Naive thymus-derived CD4-positive, alpha-beta T cell (primary cell): ENCODE results near the gene FBXO17. TPM values are rescaled to one million over a fixed set of nuclear protein-coding genes. Genes with fewer than 3 reads are reported as not detected.

Experiments used
- ATAC-seq: fragments of 150-1000 bp; cut with Tn5 transposase; 2 replicates; pipeline ENCODE4 v1.10.0; 2021; ENCODE audit warnings: mild to moderate bottlenecking, moderate library complexity
- CTCF ChIA-PET: fragments of 350-600 bp; sonication (Branson Sonifier 250); formaldehyde crosslinking; loops from one replicate; lab custom pipeline; 2021; ENCODE audit warnings: antibody characterized with exemption; lab: Charles Lee
- POLR2A ChIA-PET: fragments of 350-600 bp; sonication (Branson Sonifier 250); formaldehyde crosslinking; loops from one replicate; lab custom pipeline; 2021; ENCODE audit warnings: antibody characterized with exemption, inconsistent platforms; lab: Charles Lee
- DNase-seq, 9 donors: peaks; one replicate each; pipeline versions ENCODE4 v3.0.0 to v3.0.0-alpha.2; 2020 to 2022; ENCODE audit warnings: mixed read lengths in 1 of 9
- H3K27ac ChIP-seq: one replicate; pipeline ENCODE4 v1.7.0; 2013; ENCODE audit warnings: mild to moderate bottlenecking, low read depth, low read length, moderate library complexity
- H3K27me3 ChIP-seq, 2 donors: one replicate each; pipeline ENCODE4 v1.7.0; 2013; ENCODE audit warnings: low read length in 2 of 2, mild to moderate bottlenecking in 2 of 2, moderate library complexity in 2 of 2; ENCODE audit not compliant: control insufficient read depth in 2 of 2, insufficient read depth in 2 of 2
- H3K36me3 ChIP-seq, 3 experiments: 1 replicate in 2 of 3; 2 replicates in 1 of 3; pipeline ENCODE4 v1.7.0; 2013; ENCODE audit warnings: low read length in 3 of 3, mild to moderate bottlenecking in 3 of 3, moderate library complexity in 1 of 3; ENCODE audit not compliant: insufficient read depth in 3 of 3, control insufficient read depth in 2 of 3
- H3K4me1 ChIP-seq, 2 donors: one replicate each; pipeline ENCODE4 v1.7.0; 2013; ENCODE audit warnings: low read length in 2 of 2, mild to moderate bottlenecking in 2 of 2, moderate library complexity in 1 of 2; ENCODE audit not compliant: control insufficient read depth in 2 of 2, insufficient read depth in 2 of 2
- H3K4me3 ChIP-seq: 2 replicates; pipeline ENCODE4 v1.7.0; 2013; ENCODE audit warnings: mild to moderate bottlenecking, low read length
- H3K9me3 ChIP-seq, 3 experiments: 1 replicate in 2 of 3; 2 replicates in 1 of 3; pipeline ENCODE4 v1.7.0; 2013; ENCODE audit warnings: low read length in 3 of 3; ENCODE audit not compliant: control insufficient read depth in 2 of 3
- H3K27ac Mint-ChIP-seq, 9 donors: one replicate each; pipeline ENCODE4 v1.8.0; 2020 to 2022; ENCODE audit warnings: mixed read lengths in 9 of 9, mild to moderate bottlenecking in 8 of 9, moderate library complexity in 5 of 9, inconsistent platforms in 2 of 9
- H3K27me3 Mint-ChIP-seq, 5 donors: one replicate each; pipeline ENCODE4 v1.8.0; 2021 to 2022; ENCODE audit warnings: mixed read lengths in 5 of 5, mild to moderate bottlenecking in 1 of 5
- H3K36me3 Mint-ChIP-seq, 5 donors: one replicate each; pipeline ENCODE4 v1.8.0; 2020 to 2022; ENCODE audit warnings: mixed read lengths in 5 of 5, mild to moderate bottlenecking in 3 of 5, inconsistent platforms in 1 of 5
- H3K4me1 Mint-ChIP-seq, 7 donors: one replicate each; pipeline ENCODE4 v1.8.0; 2020 to 2022; ENCODE audit warnings: mixed read lengths in 7 of 7, mild to moderate bottlenecking in 3 of 7, inconsistent platforms in 1 of 7
- H3K4me3 Mint-ChIP-seq, 10 donors: one replicate each; pipeline ENCODE4 v1.8.0; 2020 to 2022; ENCODE audit warnings: mild to moderate bottlenecking in 10 of 10, mixed read lengths in 10 of 10, moderate library complexity in 6 of 10, inconsistent platforms in 2 of 10
- H3K9me3 Mint-ChIP-seq, 11 donors: one replicate each; pipeline ENCODE4 v1.8.0; 2020 to 2022; ENCODE audit warnings: mixed read lengths in 11 of 11, mild to moderate bottlenecking in 4 of 11, inconsistent platforms in 1 of 11, moderate library complexity in 1 of 11
- intact Hi-C, 2 donors: fragments of 100-400 bp; cut with micrococcal nuclease; formaldehyde crosslinking; loops; one replicate each; pipeline ENCODE4 v1.15.1; 2023
- polyA plus RNA-seq, 2 donors: library from polyadenylated mRNA; unstranded; fragments of 300-500 nt; fragmentation: Illumina TruSeq; gene quantifications; one replicate each; pipeline ENCODE4 v1.2.3, GENCODE V29; 2021
- total RNA-seq, 6 experiments: library from RNA in 5 of 6; stranded (reverse) in 5 of 6; gene quantifications; 1 replicate in 5 of 6; 2 replicates in 1 of 6; pipeline ENCODE4 v1.2.3 and lab custom pipeline; 2021 to 2026

FBXO17 gene
- total and polyA plus RNA-seq, 7 experiments from 2014 or later: not detected

- CTCF ChIA-PET: no interaction called here
- Histone ChIP-seq H3K27ac (no peak overlapping the region), H3K4me3 (no peak overlapping the region), H3K9me3 (no peaks in the 10 kb centered on the region), H3K4me1 (no peaks in the 10 kb centered on the region), H3K27me3 (no peaks in the 10 kb centered on the region), H3K36me3 (no peaks in the 10 kb centered on the region)
- Mint-ChIP-seq H3K27me3 (peaks cover 2 to 21% (median 10%) of the 10 kb centered on the region in 5 donors), H3K9me3 (peaks cover 0 to 2% (median 0%) of the 10 kb centered on the region in 11 donors), H3K4me3 (no peak overlapping the region), H3K27ac (no peak overlapping the region), H3K4me1 (peaks cover 0 to 7% (median 0%) of the 10 kb centered on the region in 7 donors), H3K36me3 (no peaks in the 10 kb centered on the region)
- POLR2A ChIA-PET: no interaction called here
- no peak for ATAC-seq
- DNase-seq: no peak
- intact Hi-C loops: no loop called here
Observed at GRCh38 chr19:39009001-39009400, 33.5 kb upstream of the FBXO17 start.

- intact Hi-C loops: no loop called here
- Histone ChIP-seq H3K27me3 (no peaks in the 10 kb centered on the region), H3K27ac (no peak overlapping the region), H3K9me3 (no peaks in the 10 kb centered on the region), H3K36me3 (no peaks in the 10 kb centered on the region), H3K4me3 (no peak overlapping the region), H3K4me1 (no peaks in the 10 kb centered on the region)
- Mint-ChIP-seq H3K9me3 (peaks cover 0 to 2% (median 0%) of the 10 kb centered on the region in 11 donors), H3K36me3 (no peaks in the 10 kb centered on the region), H3K27me3 (peaks cover 2 to 21% (median 13%) of the 10 kb centered on the region in 5 donors), H3K4me1 (peaks cover 0 to 7% (median 0%) of the 10 kb centered on the region in 7 donors), H3K4me3 (no peak overlapping the region), H3K27ac (no peak overlapping the region)
- DNase-seq (no peak), ATAC-seq (no peak)
- CTCF ChIA-PET: no interaction called here
- POLR2A ChIA-PET: no interaction called here
Observed at GRCh38 chr19:39008137-39008536, 32.6 kb upstream of the FBXO17 start.

GRCh38 chr19:39007096-39007495, 31.6 kb upstream of the FBXO17 start:
- Mint-ChIP-seq H3K27me3 (peaks cover 2 to 20% (median 13%) of the 10 kb centered on the region in 5 donors), H3K27ac (no peak overlapping the region), H3K4me3 (no peak overlapping the region), H3K36me3 (no peaks in the 10 kb centered on the region), H3K9me3 (peaks cover 0 to 2% (median 0%) of the 10 kb centered on the region in 11 donors), H3K4me1 (peaks cover 0 to 7% (median 0%) of the 10 kb centered on the region in 7 donors)
- no peak for ATAC-seq
- CTCF ChIA-PET: no interaction called here
- Histone ChIP-seq H3K9me3 (no peaks in the 10 kb centered on the region), H3K36me3 (no peaks in the 10 kb centered on the region), H3K27ac (no peak overlapping the region), H3K27me3 (no peaks in the 10 kb centered on the region), H3K4me3 (no peak overlapping the region), H3K4me1 (no peaks in the 10 kb centered on the region)
- intact Hi-C loops: no loop called here
- DNase-seq: no peak
- POLR2A ChIA-PET: no interaction called here

GRCh38 chr19:39004403-39004802, 28.9 kb upstream of the FBXO17 start:
- DNase-seq (no peak), ATAC-seq (no peak)
- no peak overlapping the region for H3K27ac ChIP-seq
- H3K27me3 Mint-ChIP-seq: peaks cover 2 to 20% (median 13%) of the 10 kb centered on the region in 5 donors
- no peaks in the 10 kb centered on the region for H3K4me1 ChIP-seq
- no peaks in the 10 kb centered on the region for H3K36me3 ChIP-seq
- ChIA-PET POLR2A (no interaction called here), CTCF (no interaction called here)
- no peak overlapping the region for H3K4me3 Mint-ChIP-seq
- no peak overlapping the region for H3K27ac Mint-ChIP-seq
- H3K4me3 ChIP-seq: no peak overlapping the region
- peaks cover 0 to 7% (median 0%) of the 10 kb centered on the region in 7 donors for H3K4me1 Mint-ChIP-seq
- H3K9me3 ChIP-seq: no peaks in the 10 kb centered on the region
- peaks cover 0 to 2% (median 0%) of the 10 kb centered on the region in 11 donors for H3K9me3 Mint-ChIP-seq
- H3K27me3 ChIP-seq: no peaks in the 10 kb centered on the region
- no peaks in the 10 kb centered on the region for H3K36me3 Mint-ChIP-seq
- intact Hi-C loops: no loop called here

GRCh38 chr19:39003796-39004195, 28.3 kb upstream of the FBXO17 start:
- H3K27me3 Mint-ChIP-seq: peaks cover 2 to 22% (median 13%) of the 10 kb centered on the region in 5 donors

GRCh38 chr19:39003188-39003587, 27.6 kb upstream of the FBXO17 start:
- peaks cover 2 to 22% (median 13%) of the 10 kb centered on the region in 5 donors for H3K27me3 Mint-ChIP-seq
- POLR2A ChIA-PET: no interaction called here
- Histone ChIP-seq H3K27me3 (no peaks in the 10 kb centered on the region), H3K27ac (no peak overlapping the region), H3K9me3 (no peaks in the 10 kb centered on the region), H3K4me1 (no peaks in the 10 kb centered on the region), H3K4me3 (no peak overlapping the region), H3K36me3 (no peaks in the 10 kb centered on the region)
- H3K36me3 Mint-ChIP-seq: no peaks in the 10 kb centered on the region
- no peak overlapping the region for H3K27ac Mint-ChIP-seq
- DNase-seq (no peak), ATAC-seq (no peak)
- peaks cover 0 to 7% (median 0%) of the 10 kb centered on the region in 7 donors for H3K4me1 Mint-ChIP-seq
- H3K4me3 Mint-ChIP-seq: no peak overlapping the region
- H3K9me3 Mint-ChIP-seq: peaks cover 0 to 2% (median 0%) of the 10 kb centered on the region in 11 donors
- CTCF ChIA-PET: no interaction called here
- intact Hi-C loops: no loop called here

More at GRCh38 chr19:39003796-39004195, 28.3 kb upstream of the FBXO17 start:
- ChIA-PET POLR2A (no interaction called here), CTCF (no interaction called here)
- no peaks in the 10 kb centered on the region for H3K27me3 ChIP-seq
- ATAC-seq (no peak), DNase-seq (no peak)
- H3K36me3 ChIP-seq: no peaks in the 10 kb centered on the region
- no peaks in the 10 kb centered on the region for H3K9me3 ChIP-seq
- intact Hi-C loops: no loop called here
- no peak overlapping the region for H3K27ac ChIP-seq
- Mint-ChIP-seq H3K9me3 (peaks cover 0 to 2% (median 0%) of the 10 kb centered on the region in 11 donors), H3K27ac (no peak overlapping the region), H3K4me1 (peaks cover 0 to 7% (median 0%) of the 10 kb centered on the region in 7 donors), H3K36me3 (no peaks in the 10 kb centered on the region), H3K4me3 (no peak overlapping the region)
- H3K4me1 ChIP-seq: no peaks in the 10 kb centered on the region
- H3K4me3 ChIP-seq: no peak overlapping the region

GRCh38 chr19:39001041-39001440, 25.5 kb upstream of the FBXO17 start:
- H3K4me3 Mint-ChIP-seq: no peak overlapping the region
- H3K36me3 ChIP-seq: no peaks in the 10 kb centered on the region
- H3K27ac ChIP-seq: no peak overlapping the region
- DNase-seq (no peak), ATAC-seq (no peak)
- H3K4me1 Mint-ChIP-seq: peaks cover 0 to 3% (median 0%) of the 10 kb centered on the region in 7 donors
- no peak overlapping the region for H3K27ac Mint-ChIP-seq
- peaks cover under 1 to 25% (median 9%) of the 10 kb centered on the region in 5 donors for H3K27me3 Mint-ChIP-seq
- no peaks in the 10 kb centered on the region for H3K27me3 ChIP-seq
- no peaks in the 10 kb centered on the region for H3K9me3 ChIP-seq
- no peaks in the 10 kb centered on the region for H3K36me3 Mint-ChIP-seq
- POLR2A ChIA-PET: interaction anchor here (0.6 kb wide), 1 partner anchor 41 kb away, joined by 4 read pairs; no protein-coding TSS in a partner anchor
- H3K9me3 Mint-ChIP-seq: no peaks in the 10 kb centered on the region
- H3K4me3 ChIP-seq: no peak overlapping the region
- H3K4me1 ChIP-seq: no peaks in the 10 kb centered on the region
- intact Hi-C loops: no loop called here
- CTCF ChIA-PET: no interaction called here
